Activated naive CD4-positive, alpha-beta T cell treated with anti-CD3 and anti-CD28 coated beads for 36 hours (primary cell): Measurements from ENCODE around the gene ZNRF1. TPM values are rescaled to one million over a fixed set of nuclear protein-coding genes. Genes with fewer than 3 reads are reported as not detected.

ENCODE experiments used
- CTCF ChIA-PET: fragments of 350-600 bp; sonication (Branson Sonifier 250); formaldehyde crosslinking; loops from one replicate; lab custom pipeline; 2021; ENCODE audit warnings: antibody characterized with exemption; lab: Charles Lee
- DNase-seq: peaks from one replicate; pipeline ENCODE4 v3.0.0-alpha.2; 2020
- H3K27ac Mint-ChIP-seq: one replicate; pipeline ENCODE4 v1.8.0; 2021; ENCODE audit warnings: mild to moderate bottlenecking, mixed read lengths
- H3K27me3 Mint-ChIP-seq: one replicate; pipeline ENCODE4 v1.8.0; 2021; ENCODE audit warnings: low read depth, mixed read lengths
- H3K36me3 Mint-ChIP-seq: one replicate; pipeline ENCODE4 v1.8.0; 2021; ENCODE audit warnings: low read depth, mixed read lengths
- H3K4me1 Mint-ChIP-seq: one replicate; pipeline ENCODE4 v1.8.0; 2021; ENCODE audit warnings: low read depth, mixed read lengths
- H3K4me3 Mint-ChIP-seq: one replicate; pipeline ENCODE4 v1.8.0; 2021; ENCODE audit warnings: mild to moderate bottlenecking, moderate library complexity, mixed read lengths
- H3K9me3 Mint-ChIP-seq: one replicate; pipeline ENCODE4 v1.8.0; 2021; ENCODE audit warnings: mixed read lengths
- intact Hi-C: fragments of 100-400 bp; cut with micrococcal nuclease; formaldehyde crosslinking; loops from one replicate; pipeline ENCODE4 v1.15.1; 2023
- total RNA-seq, 2 experiments: library from RNA; stranded (reverse); gene quantifications; one replicate each; pipeline ENCODE4 v1.2.3, GENCODE V29; 2021

Gene ZNRF1
- total RNA-seq, 2 experiments from 2014 or later: 35.3 to 35.7 TPM

GRCh38 chr16:75131081-75131480, 132.3 kb downstream of the ZNRF1 start:
- peaks cover 10% of the 10 kb centered on the region for H3K4me1 Mint-ChIP-seq
- H3K27ac Mint-ChIP-seq: no peak overlapping the region
- CTCF ChIA-PET: interaction anchor here (1.0 kb wide), 1 partner anchor 20 kb away, joined by 3 read pairs; no protein-coding TSS in a partner anchor

GRCh38 chr16:75138233-75138632, 139.4 kb downstream of the ZNRF1 start:
- no peaks in the 10 kb centered on the region for H3K9me3 Mint-ChIP-seq
- intact Hi-C loops: no loop called here
- no peaks in the 10 kb centered on the region for H3K36me3 Mint-ChIP-seq
- H3K27me3 Mint-ChIP-seq: peaks cover 4% of the 10 kb centered on the region
- H3K27ac Mint-ChIP-seq: no peak overlapping the region
- no peak for DNase-seq
- peaks cover 5% of the 10 kb centered on the region for H3K4me1 Mint-ChIP-seq
- CTCF ChIA-PET: interaction anchor here (1.0 kb wide), 1 partner anchor 27 kb away, joined by 4 read pairs; no protein-coding TSS in a partner anchor
- H3K4me3 Mint-ChIP-seq: no peak overlapping the region

More at GRCh38 chr16:75131081-75131480, 132.3 kb downstream of the ZNRF1 start:
- DNase-seq: no peak
- Mint-ChIP-seq H3K27me3 (no peaks in the 10 kb centered on the region), H3K9me3 (peaks cover 17% of the 10 kb centered on the region), H3K36me3 (no peaks in the 10 kb centered on the region), H3K4me3 (no peak overlapping the region)
- intact Hi-C loops: no loop called here

- Mint-ChIP-seq H3K27me3 (peaks cover 4% of the 10 kb centered on the region), H3K4me1 (peaks cover 5% of the 10 kb centered on the region), H3K27ac (no peak overlapping the region), H3K36me3 (no peaks in the 10 kb centered on the region), H3K9me3 (no peaks in the 10 kb centered on the region), H3K4me3 (no peak overlapping the region)
- CTCF ChIA-PET: interaction anchor here (1.0 kb wide), 1 partner anchor 27 kb away, joined by 4 read pairs; no protein-coding TSS in a partner anchor
- intact Hi-C loops: no loop called here
- DNase-seq: peak; percentile 45
These were observed 139.8 kb downstream of the ZNRF1 start for GRCh38 chr16:75138636-75139035.

DNA sequence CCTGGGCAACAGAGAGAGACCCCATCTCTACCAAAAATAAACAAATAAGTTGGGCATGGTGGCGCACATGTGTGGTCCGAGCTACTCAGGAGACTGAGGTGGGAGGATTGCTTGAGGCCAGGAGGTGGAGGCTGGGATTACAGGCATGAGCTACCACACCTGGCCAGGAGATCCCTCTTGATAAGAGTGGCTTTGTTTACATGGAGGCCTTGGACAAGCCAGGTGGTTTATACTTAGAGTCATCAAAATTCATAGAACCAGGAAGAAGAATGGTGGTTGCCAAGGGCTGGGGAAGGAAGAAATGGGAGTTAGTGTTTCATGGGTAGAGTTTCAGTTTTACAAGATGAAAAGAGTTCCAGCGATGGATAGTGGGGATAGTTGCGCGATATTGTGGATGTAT, 140.7 kb downstream of the ZNRF1 start:
- H3K9me3 Mint-ChIP-seq: no peaks in the 10 kb centered on the region

GRCh38 chr16:75143941-75144340, 145.1 kb downstream of the ZNRF1 start:
- H3K4me1 Mint-ChIP-seq: peaks cover under 1% of the 10 kb centered on the region
- H3K27ac Mint-ChIP-seq: no peak overlapping the region
- H3K4me3 Mint-ChIP-seq: no peak overlapping the region
- intact Hi-C loops: loop anchor here (10.0 kb wide), 1 partner anchor 439 kb away; the partner anchor contains the start of gene MLKL
- CTCF ChIA-PET: interaction anchor here (0.6 kb wide), 1 partner anchor 155 kb away, joined by 3 read pairs; no protein-coding TSS in a partner anchor
- DNase-seq: no peak
- no peaks in the 10 kb centered on the region for H3K9me3 Mint-ChIP-seq
- H3K36me3 Mint-ChIP-seq: peaks cover 1% of the 10 kb centered on the region
- H3K27me3 Mint-ChIP-seq: no peaks in the 10 kb centered on the region

More for the DNA sequence above, 140.7 kb downstream of the ZNRF1 start:
- no peak for DNase-seq
- Mint-ChIP-seq H3K4me1 (peaks cover 5% of the 10 kb centered on the region), H3K4me3 (no peak overlapping the region), H3K36me3 (no peaks in the 10 kb centered on the region), H3K27me3 (peaks cover 4% of the 10 kb centered on the region), H3K27ac (no peak overlapping the region)
- CTCF ChIA-PET: interaction anchor here (1.0 kb wide), 1 partner anchor 28 kb away, joined by 3 read pairs; no protein-coding TSS in a partner anchor
- intact Hi-C loops: no loop called here

DNA sequence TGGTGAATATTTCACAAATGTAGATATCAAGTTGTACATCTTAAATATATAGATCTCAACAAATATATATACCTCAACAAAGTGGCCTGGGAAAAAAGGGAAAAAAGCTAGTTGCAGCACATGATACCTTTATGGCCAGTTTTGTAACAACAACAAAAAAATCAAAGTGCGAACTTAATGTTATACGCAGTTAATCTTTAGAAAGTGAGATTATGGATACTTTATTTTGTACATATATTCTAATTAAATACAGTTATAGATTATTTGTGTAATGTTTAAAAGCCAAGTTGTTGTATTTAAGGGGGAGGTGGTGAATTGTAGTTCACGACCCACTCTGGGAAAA, 149.1 kb downstream of the ZNRF1 start:
- DNase-seq: no peak
- peak overlapping the region; percentile 80 for H3K4me3 Mint-ChIP-seq
- H3K9me3 Mint-ChIP-seq: peaks cover 23% of the 10 kb centered on the region
- CTCF ChIA-PET: no interaction called here
- no peaks in the 10 kb centered on the region for H3K27me3 Mint-ChIP-seq
- peaks cover 27% of the 10 kb centered on the region for H3K36me3 Mint-ChIP-seq
- H3K27ac Mint-ChIP-seq: no peak overlapping the region
- peaks cover 34% of the 10 kb centered on the region for H3K4me1 Mint-ChIP-seq
- intact Hi-C loops: loop anchor here (1.0 to 10.0 kb wide), 11 partner anchors 37 to 481 kb away; partner anchors contain the start of genes ADAT1, CFDP1, MLKL and RFWD3

- H3K4me3 Mint-ChIP-seq: peak within 1 kb of the TSS; percentile 80
- peak; percentile 97 for DNase-seq
- intact Hi-C loops: loop anchor here (1.0 to 10.0 kb wide), 11 partner anchors 37 to 482 kb away; partner anchors contain the start of genes ADAT1, CFDP1, MLKL and RFWD3
- H3K27me3 Mint-ChIP-seq: no peaks in the 10 kb centered on the region
- H3K27ac Mint-ChIP-seq: peak within 1 kb of the TSS; percentile 73
- CTCF ChIA-PET: no interaction called here
- H3K9me3 Mint-ChIP-seq: peaks cover 23% of the 10 kb centered on the region
- peaks cover 37% of the 10 kb centered on the region for H3K4me1 Mint-ChIP-seq
- peaks cover 31% of the 10 kb centered on the region for H3K36me3 Mint-ChIP-seq
These were observed 149.7 kb downstream of the ZNRF1 start, which contains the start of gene ZFP1 for GRCh38 chr16:75148311-75149195. Gene ZFP1 (plus strand): TSS chr16:75148524. CDS start chr16:75152952, 4,428 bp downstream.

DNA sequence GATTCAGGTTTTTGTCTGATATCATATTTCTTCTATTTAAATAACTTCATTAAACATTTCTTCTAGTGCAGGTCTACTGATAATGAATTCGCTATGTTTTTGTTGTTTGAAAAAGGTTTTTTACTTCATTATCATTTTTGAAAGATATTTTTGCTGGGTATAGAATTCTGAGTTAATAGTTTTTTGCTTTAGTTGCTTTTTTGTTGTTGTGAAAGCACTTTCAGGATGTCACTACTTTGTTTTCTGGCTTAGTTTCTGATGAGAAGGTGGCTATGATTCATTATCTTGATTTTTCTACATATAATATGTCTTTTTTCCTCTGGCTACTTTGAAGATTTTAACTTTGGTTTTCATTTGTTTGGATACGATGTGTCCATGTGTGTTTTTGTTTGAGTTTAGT, 153.0 kb downstream of the ZNRF1 start:
- Mint-ChIP-seq H3K4me3 (peak overlapping the region; percentile 16), H3K27ac (peak overlapping the region; percentile 76), H3K9me3 (peaks cover 27% of the 10 kb centered on the region), H3K4me1 (peaks cover 39% of the 10 kb centered on the region), H3K36me3 (peaks cover 46% of the 10 kb centered on the region), H3K27me3 (no peaks in the 10 kb centered on the region)
- CTCF ChIA-PET: no interaction called here
- intact Hi-C loops: no loop called here
- no peak for DNase-seq

DNA sequence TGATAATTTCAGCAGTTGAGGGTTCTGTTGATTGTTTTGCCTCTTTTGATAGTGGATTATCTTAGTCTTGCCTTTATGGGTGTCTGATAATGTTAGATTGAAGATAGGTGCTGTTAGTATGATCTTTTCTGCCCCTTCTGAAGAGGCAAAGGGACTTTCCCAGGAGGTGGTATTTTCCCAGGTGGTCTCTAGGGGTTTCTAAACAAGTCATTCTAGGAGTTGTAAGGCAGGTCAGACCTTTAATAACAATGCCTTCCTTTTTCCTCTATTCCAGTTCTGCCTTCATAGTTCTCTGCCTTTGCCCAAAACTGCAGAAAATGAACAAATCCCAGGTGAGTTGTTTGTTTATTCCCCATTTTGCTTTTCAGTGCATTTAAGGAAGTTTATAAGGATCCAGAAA, 153.8 kb downstream of the ZNRF1 start:
- Mint-ChIP-seq H3K36me3 (peaks cover 52% of the 10 kb centered on the region), H3K9me3 (peaks cover 27% of the 10 kb centered on the region), H3K27me3 (no peaks in the 10 kb centered on the region), H3K4me3 (no peak overlapping the region), H3K27ac (peak overlapping the region; percentile 76), H3K4me1 (peaks cover 39% of the 10 kb centered on the region)
- DNase-seq: no peak
- intact Hi-C loops: no loop called here
- CTCF ChIA-PET: no interaction called here

DNA sequence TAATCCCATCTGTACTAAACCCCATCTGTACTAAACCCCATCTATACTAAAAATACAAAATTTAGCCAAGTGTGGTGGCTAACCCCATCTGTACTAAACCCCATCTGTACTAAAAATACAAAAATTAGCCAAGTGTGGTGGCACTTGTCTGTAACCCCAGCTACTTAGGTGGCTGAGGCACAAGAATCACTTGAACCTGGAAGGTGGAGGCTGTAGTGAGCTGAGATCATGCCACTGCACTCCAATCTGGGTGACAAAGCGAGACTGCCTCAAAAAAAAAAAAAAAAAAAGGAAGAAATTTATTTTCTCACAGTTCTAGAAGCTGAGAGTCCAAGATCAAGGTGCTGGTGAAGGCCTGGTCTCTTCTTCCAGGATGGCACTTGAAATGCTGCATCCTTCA, 161.6 kb downstream of the ZNRF1 start:
- Mint-ChIP-seq H3K27me3 (no peaks in the 10 kb centered on the region), H3K4me3 (no peak overlapping the region), H3K9me3 (peaks cover 5% of the 10 kb centered on the region), H3K4me1 (no peaks in the 10 kb centered on the region), H3K27ac (no peak overlapping the region), H3K36me3 (peaks cover 62% of the 10 kb centered on the region)
- CTCF ChIA-PET: interaction anchor here (0.6 kb wide), 1 partner anchor 23 kb away, joined by 4 read pairs; no protein-coding TSS in a partner anchor
- DNase-seq: no peak
- intact Hi-C loops: no loop called here
